Anterior cingulate cortex (tissue), 58 donors: ENCODE data around the gene MARCHF3.

ENCODE experiments used
- DNase-seq, 58 donors: peaks; one replicate each; lab custom pipeline; 2025; lab: John Stamatoyannopoulos, UW

Gene MARCHF3

DNA sequence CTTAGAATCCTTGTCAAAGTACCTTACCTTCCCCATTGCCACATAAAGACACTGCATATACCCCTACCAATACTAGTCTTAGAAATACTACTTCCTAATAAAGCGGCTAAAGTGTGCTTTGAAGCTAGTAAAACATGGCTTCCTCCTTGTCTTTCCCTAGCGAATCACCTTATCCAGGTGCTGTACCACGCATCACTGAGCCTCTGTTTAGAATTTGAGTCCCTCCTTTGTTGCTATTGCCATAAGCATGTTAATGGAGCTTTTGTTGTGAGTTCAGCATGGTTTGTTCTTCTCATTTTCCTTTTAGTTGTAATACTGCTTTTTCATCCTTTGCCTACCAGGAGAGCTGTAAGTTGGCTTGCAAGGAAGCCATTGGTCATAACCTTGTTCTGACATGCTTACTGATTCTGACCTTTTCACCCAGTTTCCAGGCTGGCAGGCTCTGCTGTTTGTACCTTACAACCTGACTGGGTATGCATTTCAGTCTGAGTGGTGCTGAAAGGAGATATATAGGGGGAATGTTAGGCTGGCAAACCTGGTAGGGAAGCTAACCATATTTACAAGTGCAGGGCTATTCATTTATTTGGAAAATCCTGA is 203.6 kb downstream of the MARCHF3 start:
- no peak for DNase-seq

- DNase-seq, result no peak
Observed at GRCh38 chr5:126819253-126819652, 211.1 kb downstream of the MARCHF3 start.

GRCh38 chr5:126818736-126819135 is 211.6 kb downstream of the MARCHF3 start:
- DNase-seq, result no peak
